GM19455 (cell line): ENCODE results near the gene ZNF764.

Source experiments
- ATAC-seq: cut with Tn5 transposase; IDR thresholded peaks from one replicate; pipeline ENCODE4 v1.9.1; 2021; ENCODE audit not compliant: unreplicated experiment

ZNF764 gene

GRCh38 chr16:30570636-30571444 is 12.7 kb upstream of the ZNF764 start:
- ATAC-seq: no peak

GRCh38 chr16:30569746-30570635 is 11.8 kb upstream of the ZNF764 start:
- ATAC-seq: no peak

GRCh38 chr16:30569281-30569680 is 11.1 kb upstream of the ZNF764 start:
- no peak for ATAC-seq

- no peak for ATAC-seq
Measured at GRCh38 chr16:30567991-30568638, 9.9 kb upstream of the ZNF764 start.

- ATAC-seq: no peak
Measured at GRCh38 chr16:30567160-30567990, 9.2 kb upstream of the ZNF764 start.

- ATAC-seq: no peak
Measured at GRCh38 chr16:30566531-30566930, 8.4 kb upstream of the ZNF764 start.

GRCh38 chr16:30565984-30566383 is 7.8 kb upstream of the ZNF764 start:
- ATAC-seq: no peak

GRCh38 chr16:30565526-30565925 is 7.4 kb upstream of the ZNF764 start:
- ATAC-seq: no peak

GRCh38 chr16:30562021-30562420 is 3.8 kb upstream of the ZNF764 start:
- ATAC-seq: no peak

- ATAC-seq: no peak
Measured at GRCh38 chr16:30561089-30561816, 3.1 kb upstream of the ZNF764 start.

- ATAC-seq: no peak
Measured at GRCh38 chr16:30559690-30560089, 1.5 kb upstream of the ZNF764 start.

- ATAC-seq: no peak
Measured at GRCh38 chr16:30558789-30559377, 709 bp upstream of the ZNF764 start.

GRCh38 chr16:30557707-30557956 is 542 bp downstream of the ZNF764 start:
- no peak for ATAC-seq

GRCh38 chr16:30556125-30556473 is 2.1 kb downstream of the ZNF764 start:
- ATAC-seq: no peak

- no peak for ATAC-seq
Measured at GRCh38 chr16:30555315-30556124, 2.7 kb downstream of the ZNF764 start.

GRCh38 chr16:30554557-30555314 is 3.4 kb downstream of the ZNF764 start:
- ATAC-seq: no peak

GRCh38 chr16:30553393-30553899 is 4.7 kb downstream of the ZNF764 start:
- no peak for ATAC-seq

- ATAC-seq: no peak
Measured at GRCh38 chr16:30552956-30553355, 5.2 kb downstream of the ZNF764 start.
